ENCODE data around the gene VTCN1. TPM values are rescaled to one million over a fixed set of nuclear protein-coding genes. Genes with fewer than 3 reads are reported as not detected.

Gene VTCN1
- total RNA-seq, 1 donor, result not detected

GRCh38 chr1:117147341-117147831, 63.3 kb downstream of the VTCN1 start:
- DNase-seq (ENCODE audit: low read depth), result no peak
- no peak overlapping the region for H3K4me3 ChIP-seq (ENCODE audit: low read depth, low read length)
- TF ChIP-seq CTCF (IDR thresholded peaks at IDR 0.05; ENCODE audit: insufficient read depth, low read depth, low read length), result no peak

- peak; percentile 80 for DNase-seq (ENCODE audit: low read depth)
- TF ChIP-seq CTCF (IDR thresholded peaks at IDR 0.05; ENCODE audit: insufficient read depth, low read depth, low read length), result no peak
- H3K4me3 ChIP-seq (ENCODE audit: low read depth, low read length), result no peak overlapping the region
These were observed 64.0 kb downstream of the VTCN1 start for GRCh38 chr1:117146575-117147340.

- no peak for TF ChIP-seq CTCF (IDR thresholded peaks at IDR 0.05; ENCODE audit: insufficient read depth, low read depth, low read length)
These were observed 64.7 kb downstream of the VTCN1 start for GRCh38 chr1:117146072-117146471.

GRCh38 chr1:117143871-117144270, 66.9 kb downstream of the VTCN1 start:
- no peak for DNase-seq (ENCODE audit: low read depth)
- TF ChIP-seq CTCF (IDR thresholded peaks at IDR 0.05; ENCODE audit: insufficient read depth, low read depth, low read length), result no peak
- H3K4me3 ChIP-seq (ENCODE audit: low read depth, low read length), result no peak overlapping the region

More at GRCh38 chr1:117146072-117146471, 64.7 kb downstream of the VTCN1 start:
- DNase-seq (ENCODE audit: low read depth), result no peak
- no peak overlapping the region for H3K4me3 ChIP-seq (ENCODE audit: low read depth, low read length)

- peak; percentile 40 for DNase-seq (ENCODE audit: low read depth)
- no peak for TF ChIP-seq CTCF (IDR thresholded peaks at IDR 0.05; ENCODE audit: insufficient read depth, low read depth, low read length)
- H3K4me3 ChIP-seq (ENCODE audit: low read depth, low read length), result no peak overlapping the region
These were observed 67.6 kb downstream of the VTCN1 start for GRCh38 chr1:117143172-117143571.

- no peak for TF ChIP-seq CTCF (IDR thresholded peaks at IDR 0.05; ENCODE audit: insufficient read depth, low read depth, low read length)
- DNase-seq (ENCODE audit: low read depth), result peak; percentile 92
- H3K4me3 ChIP-seq (ENCODE audit: low read depth, low read length), result no peak overlapping the region
These were observed 68.5 kb downstream of the VTCN1 start for GRCh38 chr1:117142200-117142599.

All from fibroblast of villous mesenchyme (primary cell).